IMR-90 (cell line): Measurements from ENCODE around the gene TCOF1. TPM values are rescaled to one million over a fixed set of nuclear protein-coding genes. Genes with fewer than 3 reads are reported as not detected.

Source experiments
- ATAC-seq: fragments of 200-7000 bp; cut with Tn5 transposase; 2 replicates; pipeline ENCODE4 v1.9.1; 2020; ENCODE audit warnings: low read depth, mild to moderate bottlenecking, moderate library complexity
- BruUV-seq: library from RNA; stranded (reverse); fragments of 400-500 nt; replicated peaks from 2 replicates; lab custom pipeline; 2021; lab: Mats Ljungman, UMichigan
- CTCF ChIA-PET: fragments of 300-600 bp; formaldehyde crosslinking; extraction: SDS; loops from one replicate; lab custom pipeline; 2021; ENCODE audit warnings: antibody characterized with exemption; lab: Yijun Ruan, JAX
- POLR2A ChIA-PET: fragments of 300-600 bp; sonication (Branson Sonifier 250); formaldehyde crosslinking; loops from one replicate; lab custom pipeline; 2022; ENCODE audit warnings: antibody characterized with exemption; ENCODE audit not compliant: unreplicated experiment; lab: Charles Lee
- DNase-seq: peaks from one replicate; pipeline ENCODE4 v3.0.0; 2013
- H2AFZ ChIP-seq: replicated peaks from 2 replicates; pipeline ENCODE3; 2013; ENCODE audit warnings: low read length, mild to moderate bottlenecking; ENCODE audit not compliant: poor library complexity
- H2AK5ac ChIP-seq: 2 replicates; pipeline ENCODE4 v1.6.1; 2013; ENCODE audit warnings: low read depth, low read length, inconsistent platforms
- H2AK9ac ChIP-seq: replicated peaks from 2 replicates; pipeline ENCODE3; 2013; ENCODE audit warnings: mild to moderate bottlenecking, low read depth, low read length, moderate library complexity; ENCODE audit not compliant: poor library complexity
- H2BK120ac ChIP-seq: 2 replicates; pipeline ENCODE4 v1.6.1; 2013; ENCODE audit warnings: low read depth, low read length, inconsistent platforms
- H2BK15ac ChIP-seq: 3 replicates; pipeline ENCODE4 v1.6.1; 2013; ENCODE audit warnings: low read depth, low read length, inconsistent platforms
- H2BK20ac ChIP-seq: 2 replicates; pipeline ENCODE4 v1.6.1; 2013; ENCODE audit warnings: low read depth, mild to moderate bottlenecking, inconsistent platforms, low read length, moderate library complexity
- H2BK5ac ChIP-seq: 2 replicates; pipeline ENCODE4 v1.6.1; 2013; ENCODE audit warnings: mild to moderate bottlenecking, low read depth, low read length, inconsistent platforms; ENCODE audit not compliant: poor library complexity, severe bottlenecking
- H3K14ac ChIP-seq: replicated peaks from 2 replicates; pipeline ENCODE4 v1.6.1; 2013; ENCODE audit warnings: low read depth, low read length, inconsistent platforms
- H3K18ac ChIP-seq: 2 replicates; pipeline ENCODE4 v1.6.1; 2013; ENCODE audit warnings: low read depth, low read length, control low read depth
- H3K23ac ChIP-seq: 2 replicates; pipeline ENCODE4 v1.6.1; 2013; ENCODE audit warnings: low read depth, low read length, inconsistent platforms
- H3K27ac ChIP-seq: 2 replicates; pipeline ENCODE4 v1.5.1; 2013; ENCODE audit warnings: mild to moderate bottlenecking, control low read depth, low read length; ENCODE audit not compliant: insufficient read depth
- H3K27me3 ChIP-seq: 2 replicates; pipeline ENCODE4 v1.6.1; 2013; ENCODE audit warnings: low read length; ENCODE audit not compliant: control insufficient read depth, insufficient read depth
- H3K36me3 ChIP-seq: 2 replicates; pipeline ENCODE4 v1.6.1; 2013; ENCODE audit warnings: low read length, mixed read lengths; ENCODE audit not compliant: control insufficient read depth, insufficient read depth
- H3K4ac ChIP-seq: 2 replicates; pipeline ENCODE4 v1.6.1; 2013; ENCODE audit warnings: low read depth, low read length, inconsistent platforms
- H3K4me1 ChIP-seq: 2 replicates; pipeline ENCODE4 v1.6.1; 2013; ENCODE audit warnings: low read length, mixed read lengths; ENCODE audit not compliant: control insufficient read depth, insufficient read depth
- H3K4me2 ChIP-seq: 2 replicates; pipeline ENCODE4 v1.6.1; 2013; ENCODE audit warnings: low read depth, mild to moderate bottlenecking, control low read depth, low read length, moderate library complexity
- H3K4me3 ChIP-seq: 2 replicates; pipeline ENCODE4 v1.5.1; 2013; ENCODE audit warnings: low read depth, mild to moderate bottlenecking, control low read depth, low read length, moderate library complexity; ENCODE audit not compliant: insufficient read depth
- H3K56ac ChIP-seq: 2 replicates; pipeline ENCODE4 v1.6.1; 2013; ENCODE audit warnings: low read length, inconsistent platforms; ENCODE audit not compliant: insufficient read depth; ENCODE audit errors: extremely low read depth
- H3K79me1 ChIP-seq, 2 experiments: 2 replicates each; pipeline ENCODE4 v1.6.1; 2013; ENCODE audit warnings: low read length in 2 of 2, inconsistent platforms in 1 of 2, low read depth in 1 of 2
- H3K9ac ChIP-seq: 2 replicates; pipeline ENCODE4 v1.6.1; 2013; ENCODE audit warnings: low read depth, low read length, control low read depth
- H3K9me1 ChIP-seq: 2 replicates; pipeline ENCODE4 v1.6.1; 2013; ENCODE audit warnings: low read length, inconsistent platforms; ENCODE audit not compliant: insufficient read depth
- H3K9me3 ChIP-seq: 2 replicates; pipeline ENCODE4 v1.6.1; 2013; ENCODE audit warnings: low read length; ENCODE audit not compliant: control insufficient read depth, insufficient read depth
- H4K20me1 ChIP-seq: 2 replicates; pipeline ENCODE4 v1.6.1; 2013; ENCODE audit warnings: low read length, inconsistent platforms; ENCODE audit not compliant: insufficient read depth
- H4K5ac ChIP-seq: 2 replicates; pipeline ENCODE4 v1.6.1; 2013; ENCODE audit warnings: mild to moderate bottlenecking, low read depth, low read length, control low read depth
- H4K8ac ChIP-seq, 2 experiments: 2 replicates each; pipeline ENCODE4 v1.6.1; 2013; ENCODE audit warnings: low read depth in 2 of 2, low read length in 2 of 2, control low read depth in 1 of 2, inconsistent platforms in 1 of 2
- H4K91ac ChIP-seq: 2 replicates; pipeline ENCODE4 v1.6.1; 2013; ENCODE audit warnings: low read depth, low read length, inconsistent platforms; ENCODE audit not compliant: insufficient read depth
- BHLHE40 ChIP-seq: fragments of 150-350 bp; IDR thresholded peaks from 2 replicates; pipeline ENCODE4 v1.6.1; 2016; ENCODE audit warnings: mild to moderate bottlenecking, low read depth, low read length
- CEBPB ChIP-seq: IDR thresholded peaks from 2 replicates; pipeline ENCODE4 v1.6.1; 2012; ENCODE audit warnings: low read depth, low read length, improper control_type of control experiment
- FOS ChIP-seq: fragments of 150-350 bp; IDR thresholded peaks from 2 replicates; pipeline ENCODE4 v1.6.1; 2016; ENCODE audit warnings: low read depth, low read length
- MAZ ChIP-seq: IDR thresholded peaks from 2 replicates; pipeline ENCODE4 v1.6.1; 2012; ENCODE audit warnings: low read depth, mild to moderate bottlenecking, low read length, improper control_type of control experiment, moderate library complexity, borderline replicate concordance
- MXI1 ChIP-seq: IDR thresholded peaks from 2 replicates; pipeline ENCODE4 v1.6.1; 2012; ENCODE audit warnings: low read depth, mild to moderate bottlenecking, low read length, moderate library complexity, borderline replicate concordance
- NFE2L2 ChIP-seq: fragments of 150-350 bp; IDR thresholded peaks from 2 replicates; pipeline ENCODE4 v1.6.1; 2016; ENCODE audit warnings: low read depth, mild to moderate bottlenecking, low read length
- RAD21 ChIP-seq: IDR thresholded peaks from 2 replicates; pipeline ENCODE4 v1.6.1; 2012; ENCODE audit warnings: low read length, improper control_type of control experiment
- RCOR1 ChIP-seq: IDR thresholded peaks from 2 replicates; pipeline ENCODE4 v1.6.1; 2012; ENCODE audit warnings: mild to moderate bottlenecking, low read length, improper control_type of control experiment; ENCODE audit not compliant: insufficient replicate concordance
- SMC3 ChIP-seq: fragments of 150-350 bp; IDR thresholded peaks from 2 replicates; pipeline ENCODE4 v1.6.1; 2016; ENCODE audit warnings: low read depth, mild to moderate bottlenecking, antibody characterized with exemption, low read length, moderate library complexity
- WGBS, 2 experiments: methylation state at CpG; one replicate each; pipeline versions ENCODE4 v1.1.5 to v1.1.7; 2013; ENCODE audit warnings: missing lambda C conversion rate in 2 of 2; ENCODE audit not compliant: insufficient read length in 1 of 2; ENCODE audit errors: extremely low coverage in 2 of 2; 5-methylcytosine and 5-hydroxymethylcytosine counted together
- dilution Hi-C: fragments of 300-500 bp; cut with HindIII; formaldehyde crosslinking; loops from one replicate; pipeline ENCODE4 v1.14.3; 2018; ENCODE audit warnings: low sequenced_read_pairs; ENCODE audit not compliant: unreplicated experiment
- in situ Hi-C: fragments of 300-500 bp; cut with MboI; formaldehyde crosslinking; loops from 3 replicates; pipeline ENCODE4 v1.14.3; 2019; ENCODE audit warnings: low sequenced_read_pairs, inconsistent platforms, mixed read lengths
- intact Hi-C: fragments of 100-400 bp; cut with micrococcal nuclease; formaldehyde crosslinking; loops from 2 replicates; pipeline ENCODE4 v1.10.0; 2022
- polyA plus RNA-seq, 3 experiments: library from polyadenylated mRNA; depleted of rRNA; stranded (reverse); fragments of >200 nt; gene quantifications; 2 replicates each; pipeline ENCODE4 v1.2.3, GENCODE V29; 2012; ENCODE audit warnings: low replicate concordance in 1 of 3
- total RNA-seq: library from RNA; depleted of rRNA; stranded (reverse); fragments of >200 nt; gene quantifications from 2 replicates; pipeline ENCODE4 v1.2.3, GENCODE V29; 2012
- TF ChIP-seq, protein P1 (sequence below): fragments of 150-350 bp; IDR thresholded peaks from 2 replicates; pipeline ENCODE4 v1.6.1; 2017; ENCODE audit warnings: mild to moderate bottlenecking, antibody characterized with exemption, low read length, low read depth

TCOF1 gene
- total and polyA plus RNA-seq, 2 of the 4 experiments (the other 2 are of a cell fraction), result 18.2 to 19.7 TPM

DNA sequence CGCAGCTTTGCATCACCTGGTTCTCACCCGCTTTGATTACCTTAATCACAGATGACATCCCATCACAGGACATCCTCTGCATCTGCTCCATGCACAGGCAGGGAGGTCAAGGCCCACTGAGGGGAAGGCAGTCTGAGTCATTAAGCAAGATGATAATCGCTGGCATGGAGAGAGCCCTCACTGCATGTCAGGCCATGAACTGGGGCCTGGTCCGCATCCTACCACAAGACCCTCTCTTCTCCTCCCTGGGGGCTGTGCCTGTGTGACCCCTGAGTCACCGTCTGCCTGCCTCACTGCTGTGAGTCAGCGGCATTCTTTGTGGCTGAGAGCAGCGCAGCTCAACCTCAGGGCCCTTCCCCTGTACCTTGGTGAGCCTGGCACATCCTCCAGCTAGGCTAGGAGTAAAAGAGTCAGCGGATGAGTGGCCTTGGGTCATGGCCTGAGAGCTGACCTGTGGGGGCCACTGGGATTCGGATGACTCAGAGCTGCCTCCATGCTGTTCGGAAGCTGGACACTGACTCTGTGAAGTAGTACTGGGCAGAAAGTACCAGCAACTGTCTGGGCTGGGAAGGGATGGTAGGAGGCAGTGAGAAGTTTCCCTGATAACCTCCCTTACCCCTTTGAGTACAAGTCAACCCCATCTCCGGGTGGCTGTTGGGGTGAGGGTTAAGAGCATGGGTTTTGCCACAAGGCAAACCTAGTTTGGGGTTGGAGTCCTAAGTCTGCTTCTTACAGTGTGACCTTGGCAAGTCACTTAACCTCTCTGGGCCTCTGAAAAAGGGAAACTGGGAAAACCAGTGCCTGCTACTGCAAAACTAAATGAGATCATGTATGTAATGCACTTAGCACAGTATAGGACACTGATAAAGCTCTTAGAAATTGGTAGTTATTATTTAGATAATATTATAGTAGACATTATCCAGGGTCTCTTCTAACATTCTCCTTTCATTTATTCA, 40.2 kb upstream of the TCOF1 start:
- TF ChIP-seq MXI1 (no peak), SMC3 (no peak), RAD21 (peak; percentile 2; the same call in 1 of the 2 replicates), MAZ (peak; percentile 98), NFE2L2 (peak; percentile 59; the same call in 1 of the 2 replicates), BHLHE40 (peak; percentile 73), CEBPB (0 out of 2 replicates have a peak, but pooled peaks have one; percentile 9), FOS (peak; percentile 99), RCOR1 (peak; percentile 61)
- TF ChIP-seq, protein P1, sequence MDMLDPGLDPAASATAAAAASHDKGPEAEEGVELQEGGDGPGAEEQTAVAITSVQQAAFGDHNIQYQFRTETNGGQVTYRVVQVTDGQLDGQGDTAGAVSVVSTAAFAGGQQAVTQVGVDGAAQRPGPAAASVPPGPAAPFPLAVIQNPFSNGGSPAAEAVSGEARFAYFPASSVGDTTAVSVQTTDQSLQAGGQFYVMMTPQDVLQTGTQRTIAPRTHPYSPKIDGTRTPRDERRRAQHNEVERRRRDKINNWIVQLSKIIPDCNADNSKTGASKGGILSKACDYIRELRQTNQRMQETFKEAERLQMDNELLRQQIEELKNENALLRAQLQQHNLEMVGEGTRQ, result no peak

More for the DNA sequence above, 40.2 kb upstream of the TCOF1 start:
- CTCF ChIA-PET, result interaction anchor here (0.6 to 1.5 kb wide), 3 partner anchors 11 to 60 kb away, joined by 3 to 5 read pairs (median 3); no protein-coding TSS in a partner anchor
- H4K91ac ChIP-seq, result peak overlapping the region; percentile 97
- POLR2A ChIA-PET, result no interaction called here
- peak overlapping the region; percentile 95 for H2AK9ac ChIP-seq
- in situ Hi-C loops, result no loop called here
- H4K5ac ChIP-seq, result peak overlapping the region; percentile 86
- peaks cover 5% of the 10 kb centered on the region; the same call in 1 of the 2 replicates for H4K20me1 ChIP-seq
- peak overlapping the region; percentile 97 for H2BK15ac ChIP-seq
- H3K4ac ChIP-seq, result peak overlapping the region; percentile 99
- no TSS peak for BruUV-seq
- H3K4me1 ChIP-seq, result peaks cover 36% of the 10 kb centered on the region
- H3K23ac ChIP-seq, result peak overlapping the region; percentile 96
- peak overlapping the region; percentile 97 for H3K14ac ChIP-seq
- peak overlapping the region; percentile 92 for H2AK5ac ChIP-seq
- H2BK120ac ChIP-seq, result peak overlapping the region; percentile 97
- H3K4me2 ChIP-seq, result peak overlapping the region; percentile 13; the same call in 1 of the 2 replicates
- peak overlapping the region; percentile 88 for H3K27ac ChIP-seq
- no peaks in the 10 kb centered on the region for H3K9me3 ChIP-seq
- H3K9ac ChIP-seq, result peak overlapping the region; percentile 26
- no peaks in the 10 kb centered on the region for H3K36me3 ChIP-seq
- no peak overlapping the region for H3K4me3 ChIP-seq
- dilution Hi-C loops, result no loop called here
- peaks cover 0 to 8% of the 10 kb centered on the region in 2 experiments; a peak in 2 of 4 replicates for H3K79me1 ChIP-seq
- no CpG with 5 or more reads among the region's 11 CpGs for WGBS, 2 experiments
- H3K56ac ChIP-seq, result peak overlapping the region; percentile 93
- no peaks in the 10 kb centered on the region for H3K27me3 ChIP-seq
- peak overlapping the region; percentile 97 for H2BK5ac ChIP-seq
- H3K18ac ChIP-seq, result peak overlapping the region; percentile 90
- ATAC-seq, result peak; percentile 89
- peaks cover 38% of the 10 kb centered on the region for H3K9me1 ChIP-seq
- H2AFZ ChIP-seq, result peak overlapping the region; percentile 78
- intact Hi-C loops, result no loop called here
- H4K8ac ChIP-seq, result peak overlapping the region; percentile 78 to 97
- DNase-seq, result peak; percentile 95
- peak overlapping the region; percentile 99 for H2BK20ac ChIP-seq
